Naive thymus-derived CD4-positive, alpha-beta T cell (primary cell): Measurements from ENCODE around the gene SLC12A8. TPM values are rescaled to one million over a fixed set of nuclear protein-coding genes. Genes with fewer than 3 reads are reported as not detected.

Experiments used
- ATAC-seq: fragments of 150-1000 bp; cut with Tn5 transposase; 2 replicates; pipeline ENCODE4 v1.10.0; 2021; ENCODE audit warnings: mild to moderate bottlenecking, moderate library complexity
- CTCF ChIA-PET: fragments of 350-600 bp; sonication (Branson Sonifier 250); formaldehyde crosslinking; loops from one replicate; lab custom pipeline; 2021; ENCODE audit warnings: antibody characterized with exemption; lab: Charles Lee
- POLR2A ChIA-PET: fragments of 350-600 bp; sonication (Branson Sonifier 250); formaldehyde crosslinking; loops from one replicate; lab custom pipeline; 2021; ENCODE audit warnings: antibody characterized with exemption, inconsistent platforms; lab: Charles Lee
- DNase-seq, 9 donors: peaks; one replicate each; pipeline versions ENCODE4 v3.0.0 to v3.0.0-alpha.2; 2020 to 2022; ENCODE audit warnings: mixed read lengths in 1 of 9
- H3K27ac ChIP-seq: one replicate; pipeline ENCODE4 v1.7.0; 2013; ENCODE audit warnings: mild to moderate bottlenecking, low read depth, low read length, moderate library complexity
- H3K27me3 ChIP-seq, 2 donors: one replicate each; pipeline ENCODE4 v1.7.0; 2013; ENCODE audit warnings: low read length in 2 of 2, mild to moderate bottlenecking in 2 of 2, moderate library complexity in 2 of 2; ENCODE audit not compliant: control insufficient read depth in 2 of 2, insufficient read depth in 2 of 2
- H3K36me3 ChIP-seq, 3 experiments: 1 replicate in 2 of 3; 2 replicates in 1 of 3; pipeline ENCODE4 v1.7.0; 2013; ENCODE audit warnings: low read length in 3 of 3, mild to moderate bottlenecking in 3 of 3, moderate library complexity in 1 of 3; ENCODE audit not compliant: insufficient read depth in 3 of 3, control insufficient read depth in 2 of 3
- H3K4me1 ChIP-seq, 2 donors: one replicate each; pipeline ENCODE4 v1.7.0; 2013; ENCODE audit warnings: low read length in 2 of 2, mild to moderate bottlenecking in 2 of 2, moderate library complexity in 1 of 2; ENCODE audit not compliant: control insufficient read depth in 2 of 2, insufficient read depth in 2 of 2
- H3K4me3 ChIP-seq: 2 replicates; pipeline ENCODE4 v1.7.0; 2013; ENCODE audit warnings: mild to moderate bottlenecking, low read length
- H3K9me3 ChIP-seq, 3 experiments: 1 replicate in 2 of 3; 2 replicates in 1 of 3; pipeline ENCODE4 v1.7.0; 2013; ENCODE audit warnings: low read length in 3 of 3; ENCODE audit not compliant: control insufficient read depth in 2 of 3
- H3K27ac Mint-ChIP-seq, 9 donors: one replicate each; pipeline ENCODE4 v1.8.0; 2020 to 2022; ENCODE audit warnings: mixed read lengths in 9 of 9, mild to moderate bottlenecking in 8 of 9, moderate library complexity in 5 of 9, inconsistent platforms in 2 of 9
- H3K27me3 Mint-ChIP-seq, 5 donors: one replicate each; pipeline ENCODE4 v1.8.0; 2021 to 2022; ENCODE audit warnings: mixed read lengths in 5 of 5, mild to moderate bottlenecking in 1 of 5
- H3K36me3 Mint-ChIP-seq, 5 donors: one replicate each; pipeline ENCODE4 v1.8.0; 2020 to 2022; ENCODE audit warnings: mixed read lengths in 5 of 5, mild to moderate bottlenecking in 3 of 5, inconsistent platforms in 1 of 5
- H3K4me1 Mint-ChIP-seq, 7 donors: one replicate each; pipeline ENCODE4 v1.8.0; 2020 to 2022; ENCODE audit warnings: mixed read lengths in 7 of 7, mild to moderate bottlenecking in 3 of 7, inconsistent platforms in 1 of 7
- H3K4me3 Mint-ChIP-seq, 10 donors: one replicate each; pipeline ENCODE4 v1.8.0; 2020 to 2022; ENCODE audit warnings: mild to moderate bottlenecking in 10 of 10, mixed read lengths in 10 of 10, moderate library complexity in 6 of 10, inconsistent platforms in 2 of 10
- H3K9me3 Mint-ChIP-seq, 11 donors: one replicate each; pipeline ENCODE4 v1.8.0; 2020 to 2022; ENCODE audit warnings: mixed read lengths in 11 of 11, mild to moderate bottlenecking in 4 of 11, inconsistent platforms in 1 of 11, moderate library complexity in 1 of 11
- intact Hi-C, 2 donors: fragments of 100-400 bp; cut with micrococcal nuclease; formaldehyde crosslinking; loops; one replicate each; pipeline ENCODE4 v1.15.1; 2023
- polyA plus RNA-seq, 2 donors: library from polyadenylated mRNA; unstranded; fragments of 300-500 nt; fragmentation: Illumina TruSeq; gene quantifications; one replicate each; pipeline ENCODE4 v1.2.3, GENCODE V29; 2021
- total RNA-seq, 6 experiments: library from RNA in 5 of 6; stranded (reverse) in 5 of 6; gene quantifications; 1 replicate in 5 of 6; 2 replicates in 1 of 6; pipeline ENCODE4 v1.2.3 and lab custom pipeline; 2021 to 2026

SLC12A8 gene
- total and polyA plus RNA-seq, 7 experiments from 2014 or later = 0.12 to 1.1 (median 0.66) TPM; not detected in 1

DNA sequence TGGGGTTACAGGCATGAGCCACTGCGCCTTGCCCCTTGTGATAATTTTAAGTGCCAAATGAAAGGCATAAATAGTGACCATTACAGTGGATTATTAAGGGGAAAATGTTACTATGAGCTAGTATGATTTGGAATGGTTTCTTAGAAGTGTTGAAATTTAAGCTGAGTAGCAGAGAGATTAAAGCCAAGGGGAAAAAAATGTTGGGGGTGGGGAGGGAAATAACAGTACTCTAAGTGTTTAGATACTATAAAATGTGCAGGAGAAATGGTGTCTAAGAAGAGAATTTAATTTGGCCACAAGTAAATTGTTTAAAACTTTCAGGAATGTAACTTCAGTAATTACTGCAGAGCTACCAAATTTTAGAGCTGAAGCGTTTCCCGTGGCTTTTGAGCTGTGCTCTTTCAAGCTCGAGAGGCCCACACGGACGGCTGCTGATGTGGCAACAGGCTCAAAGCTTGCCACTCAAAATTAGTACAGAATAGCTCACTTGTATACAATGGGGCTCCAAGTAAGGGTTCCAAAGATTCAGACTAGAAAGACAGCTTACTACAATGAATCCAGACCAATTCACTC lies 23.9 kb upstream of the SLC12A8 start:
- no peak for ATAC-seq

DNA sequence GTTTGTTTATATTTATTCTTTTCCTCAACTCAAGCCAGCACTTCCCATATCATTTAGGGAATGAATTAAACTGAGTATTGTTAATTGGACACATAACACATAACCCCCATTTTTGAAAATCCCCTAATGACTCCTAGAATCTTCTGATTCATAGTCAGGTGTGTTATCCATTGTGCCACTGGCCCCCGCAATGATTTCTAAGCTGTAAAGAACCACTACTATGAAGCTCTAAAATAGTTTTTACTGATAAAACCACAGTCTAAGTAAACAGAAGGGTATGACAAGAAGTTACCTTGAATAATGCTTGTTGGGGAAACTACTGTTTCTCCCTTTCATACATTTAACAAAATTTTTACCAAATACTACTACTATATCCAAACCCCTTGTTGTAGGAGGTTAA lies 22.3 kb upstream of the SLC12A8 start:
- Mint-ChIP-seq H3K27me3 (no peaks in the 10 kb centered on the region), H3K27ac (no peak overlapping the region), H3K4me1 (peaks cover 0 to 8% (median 4%) of the 10 kb centered on the region in 7 donors), H3K36me3 (peaks cover 15 to 69% (median 50%) of the 10 kb centered on the region in 5 donors), H3K9me3 (peaks cover 0 to 10% (median 2%) of the 10 kb centered on the region in 11 donors), H3K4me3 (no peak overlapping the region)
- intact Hi-C loops = no loop called here
- ChIA-PET CTCF (interaction anchor here (0.6 kb wide), 1 partner anchor 25 kb away, joined by 3 read pairs; no protein-coding TSS in a partner anchor), POLR2A (interaction anchor here (0.6 kb wide), 1 partner anchor 14 kb away, joined by 3 read pairs; no protein-coding TSS in a partner anchor)
- Histone ChIP-seq H3K4me3 (no peak overlapping the region), H3K4me1 (no peaks in the 10 kb centered on the region), H3K27me3 (no peaks in the 10 kb centered on the region), H3K36me3 (peaks cover 4 to 23% (median 14%) of the 10 kb centered on the region in 3 experiments), H3K27ac (no peak overlapping the region), H3K9me3 (no peaks in the 10 kb centered on the region)
- ATAC-seq (no peak), DNase-seq (no peak)

More for the DNA sequence above, 23.9 kb upstream of the SLC12A8 start:
- no peak overlapping the region for H3K27ac ChIP-seq
- Mint-ChIP-seq H3K27ac (peak overlapping the region in 3 of 9 donors; percentile 3 to 55 (median 18)), H3K9me3 (peaks cover 0 to 10% (median 2%) of the 10 kb centered on the region in 11 donors), H3K36me3 (peaks cover 15 to 79% (median 54%) of the 10 kb centered on the region in 5 donors), H3K4me1 (peaks cover 0 to 10% (median 6%) of the 10 kb centered on the region in 7 donors), H3K4me3 (no peak overlapping the region), H3K27me3 (no peaks in the 10 kb centered on the region)
- H3K4me3 ChIP-seq = no peak overlapping the region
- H3K27me3 ChIP-seq = no peaks in the 10 kb centered on the region
- no peak for DNase-seq
- peaks cover 4 to 23% (median 14%) of the 10 kb centered on the region in 3 experiments for H3K36me3 ChIP-seq
- intact Hi-C loops = no loop called here
- CTCF ChIA-PET = no interaction called here
- POLR2A ChIA-PET = no interaction called here
- no peaks in the 10 kb centered on the region for H3K4me1 ChIP-seq
- no peaks in the 10 kb centered on the region for H3K9me3 ChIP-seq

DNA sequence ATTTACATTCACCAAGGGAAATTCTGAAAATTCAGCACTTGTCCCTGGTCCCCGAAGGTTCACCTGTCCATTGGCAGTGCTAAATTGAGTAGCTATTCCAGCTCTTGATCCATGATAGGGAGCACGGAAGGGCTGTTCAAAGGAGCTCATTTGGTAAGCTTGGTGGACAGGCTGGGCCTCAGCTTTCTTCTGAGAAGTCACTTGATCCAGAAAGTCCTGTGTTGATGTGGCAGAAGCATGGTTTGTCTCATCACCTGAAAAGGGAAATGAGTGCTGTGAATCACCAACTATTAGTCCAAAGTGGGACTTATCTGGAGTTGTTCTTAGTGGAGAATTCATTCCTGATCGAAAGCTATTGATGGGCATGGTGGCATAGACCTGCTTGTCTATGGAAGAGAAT lies 19.9 kb upstream of the SLC12A8 start:
- DNase-seq = no peak
- no peak for ATAC-seq
- Mint-ChIP-seq H3K4me1 (peaks cover 0 to 8% (median 4%) of the 10 kb centered on the region in 7 donors), H3K27ac (no peak overlapping the region), H3K9me3 (peaks cover 0 to 10% (median 2%) of the 10 kb centered on the region in 11 donors), H3K27me3 (no peaks in the 10 kb centered on the region), H3K4me3 (no peak overlapping the region), H3K36me3 (peaks cover 15 to 55% (median 39%) of the 10 kb centered on the region in 5 donors)
- intact Hi-C loops = no loop called here
- H3K27me3 ChIP-seq = no peaks in the 10 kb centered on the region
- POLR2A ChIA-PET = no interaction called here
- peaks cover 4 to 23% (median 14%) of the 10 kb centered on the region in 3 experiments for H3K36me3 ChIP-seq
- CTCF ChIA-PET = no interaction called here
- H3K9me3 ChIP-seq = no peaks in the 10 kb centered on the region
- no peaks in the 10 kb centered on the region for H3K4me1 ChIP-seq
- no peak overlapping the region for H3K27ac ChIP-seq
- H3K4me3 ChIP-seq = no peak overlapping the region

DNA sequence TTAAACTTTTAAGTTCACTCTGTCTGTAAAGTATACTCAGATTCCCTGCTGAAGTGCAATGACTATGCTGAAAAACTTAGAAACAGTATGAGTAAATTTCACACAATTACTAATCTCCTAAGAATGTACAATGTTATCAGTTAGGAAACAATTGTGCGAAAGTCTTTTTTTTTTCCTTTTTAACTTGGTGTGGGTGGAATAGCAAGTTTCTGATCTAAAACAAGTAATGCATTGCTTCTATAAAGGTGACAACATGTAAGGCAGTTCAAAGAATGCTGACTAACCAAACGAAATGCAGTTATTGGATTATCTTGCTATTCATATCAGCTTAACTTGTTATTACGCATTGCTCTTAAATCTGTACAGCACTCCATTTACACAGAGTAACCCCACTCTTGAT lies 19.3 kb upstream of the SLC12A8 start:
- H3K4me3 Mint-ChIP-seq = no peak overlapping the region
- Histone ChIP-seq H3K4me1 (no peaks in the 10 kb centered on the region), H3K9me3 (no peaks in the 10 kb centered on the region), H3K27ac (no peak overlapping the region), H3K27me3 (no peaks in the 10 kb centered on the region), H3K36me3 (peaks cover 4 to 19% (median 14%) of the 10 kb centered on the region in 3 experiments), H3K4me3 (no peak overlapping the region)
- H3K36me3 Mint-ChIP-seq = peaks cover 12 to 50% (median 36%) of the 10 kb centered on the region in 5 donors
- no peaks in the 10 kb centered on the region for H3K27me3 Mint-ChIP-seq
- ChIA-PET CTCF (no interaction called here), POLR2A (no interaction called here)
- H3K27ac Mint-ChIP-seq = no peak overlapping the region
- DNase-seq (no peak), ATAC-seq (no peak)
- H3K9me3 Mint-ChIP-seq = peaks cover 0 to 8% (median 2%) of the 10 kb centered on the region in 11 donors
- intact Hi-C loops = no loop called here
- H3K4me1 Mint-ChIP-seq = peaks cover 0 to 5% (median 2%) of the 10 kb centered on the region in 7 donors

DNA sequence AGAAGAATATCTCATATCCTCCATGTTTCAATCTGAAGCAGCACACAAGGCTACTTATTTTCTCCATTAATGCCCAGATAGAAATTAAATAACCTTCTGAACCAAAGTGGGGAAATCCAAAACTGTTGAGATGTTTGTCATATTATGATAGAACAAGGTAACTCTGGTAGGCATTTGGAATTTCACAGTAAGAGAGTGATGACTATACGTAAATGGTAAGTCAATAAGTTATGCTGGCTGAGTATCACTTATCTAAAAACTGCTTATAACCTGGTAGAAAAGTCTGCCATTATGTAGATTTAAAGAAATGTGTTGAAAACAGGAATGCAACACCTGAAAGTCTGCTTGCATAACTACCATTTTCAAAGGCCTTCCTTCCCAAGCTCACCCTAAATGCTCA lies 17.2 kb upstream of the SLC12A8 start:
- no peak overlapping the region for H3K4me3 ChIP-seq
- H3K27me3 Mint-ChIP-seq = no peaks in the 10 kb centered on the region
- ChIA-PET POLR2A (no interaction called here), CTCF (no interaction called here)
- intact Hi-C loops = loop anchor here in 1 of 2 donors (10.0 kb wide), 1 partner anchor 355 kb away; no protein-coding TSS in a partner anchor
- H3K4me3 Mint-ChIP-seq = no peak overlapping the region
- H3K36me3 ChIP-seq = peaks cover 4 to 15% (median 14%) of the 10 kb centered on the region in 3 experiments
- H3K27ac Mint-ChIP-seq = peak overlapping the region in 1 of 9 donors; percentile 62
- ATAC-seq (no peak), DNase-seq (no peak)
- peaks cover 0 to 2% (median 0%) of the 10 kb centered on the region in 7 donors for H3K4me1 Mint-ChIP-seq
- H3K27ac ChIP-seq = no peak overlapping the region
- peaks cover 4 to 33% (median 20%) of the 10 kb centered on the region in 5 donors for H3K36me3 Mint-ChIP-seq
- no peaks in the 10 kb centered on the region for H3K9me3 ChIP-seq
- H3K9me3 Mint-ChIP-seq = no peaks in the 10 kb centered on the region
- no peaks in the 10 kb centered on the region for H3K4me1 ChIP-seq
- H3K27me3 ChIP-seq = no peaks in the 10 kb centered on the region

DNA sequence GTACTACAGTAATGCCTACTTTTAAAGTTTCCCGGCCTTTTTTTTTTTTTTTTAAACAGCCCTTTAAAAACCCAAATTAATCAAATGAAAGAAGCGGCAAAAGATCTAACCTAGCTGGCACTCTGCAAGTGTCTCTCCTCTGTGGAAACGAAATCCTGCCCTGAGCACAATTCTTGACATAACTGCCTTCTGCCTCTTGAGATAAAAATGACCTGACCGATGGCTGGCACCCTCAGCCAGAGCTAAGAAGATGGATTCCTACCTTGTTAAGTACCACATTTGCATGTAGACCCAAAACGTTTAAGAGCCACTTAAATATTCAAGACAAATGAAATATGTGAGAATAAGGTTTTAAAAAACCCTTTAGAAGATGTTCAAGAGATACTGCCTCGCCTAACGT lies 16.6 kb upstream of the SLC12A8 start:
- Mint-ChIP-seq H3K9me3 (no peaks in the 10 kb centered on the region), H3K36me3 (peaks cover 4 to 32% (median 20%) of the 10 kb centered on the region in 5 donors), H3K4me1 (peaks cover 0 to 2% (median 0%) of the 10 kb centered on the region in 7 donors), H3K27ac (no peak overlapping the region), H3K27me3 (no peaks in the 10 kb centered on the region), H3K4me3 (no peak overlapping the region)
- Histone ChIP-seq H3K36me3 (peaks cover 4 to 15% (median 14%) of the 10 kb centered on the region in 3 experiments), H3K27me3 (no peaks in the 10 kb centered on the region), H3K4me3 (no peak overlapping the region), H3K9me3 (no peaks in the 10 kb centered on the region), H3K4me1 (no peaks in the 10 kb centered on the region), H3K27ac (no peak overlapping the region)
- intact Hi-C loops = loop anchor here in 1 of 2 donors (10.0 kb wide), 1 partner anchor 356 kb away; no protein-coding TSS in a partner anchor
- CTCF ChIA-PET = no interaction called here
- DNase-seq (no peak), ATAC-seq (no peak)
- POLR2A ChIA-PET = no interaction called here
